ENCODE measurements around the gene TEX11. TPM values are rescaled to one million over a fixed set of nuclear protein-coding genes. Genes with fewer than 3 reads are reported as not detected.

TEX11 gene
- total and polyA plus RNA-seq, 2 experiments from 2014 or later, result not detected

GRCh38 chrX:70774223-70774622 lies 134.3 kb downstream of the TEX11 start:
- Histone ChIP-seq H3K9me3 (ENCODE audit: low read depth) (no peaks in the 10 kb centered on the region), H3K4me3 (no peak overlapping the region), H3F3A (ENCODE audit: insufficient read depth) (no peaks in the 10 kb centered on the region), H3K9ac (no peak overlapping the region), H3K4me2 (ENCODE audit: unreplicated experiment) (no peak overlapping the region), H2AFZ (no peak overlapping the region), H4K20me1 (ENCODE audit: insufficient read depth) (no peaks in the 10 kb centered on the region), H3K27ac (no peak overlapping the region), H3K79me2 (ENCODE audit: insufficient read depth) (no peaks in the 10 kb centered on the region), H3K27me3 (replicated peaks; ENCODE audit: insufficient read depth) (no peaks in the 10 kb centered on the region), H3K4me1 (ENCODE audit: insufficient read depth) (no peaks in the 10 kb centered on the region), H3K9me2 (ENCODE audit: insufficient read depth) (no peaks in the 10 kb centered on the region), H3K36me3 (ENCODE audit: low read depth) (no peaks in the 10 kb centered on the region)
- in situ Hi-C loops (cut with MboI), result loop anchor here (25.0 kb wide), 2 partner anchors 188 to 413 kb away; no protein-coding TSS in a partner anchor
- no peak for DNase-seq
- WGBS, 2 experiments (ENCODE audit: low coverage in 1 of 2, low lambda C conversion rate in 2 of 2, missing lambda C conversion rate in 2 of 2), result 0 to 2% methylated on average over 2 of the region's 2 CpGs
- TF ChIP-seq EZH2 (IDR thresholded peaks at IDR 0.05; ENCODE audit: insufficient read depth, poor library complexity, severe bottlenecking) (no peak), EZH2phosphoT487 (IDR thresholded peaks at IDR 0.05; ENCODE audit: insufficient read depth, low read depth) (no peak)

GRCh38 chrX:70769659-70770227 lies 138.8 kb downstream of the TEX11 start:
- no peak overlapping the region for H3K4me3 ChIP-seq
- no peak overlapping the region for H3K9ac ChIP-seq
- no peaks in the 10 kb centered on the region for H3K9me2 ChIP-seq (ENCODE audit: insufficient read depth)
- DNase-seq, result peak; percentile 15
- no peaks in the 10 kb centered on the region for H3F3A ChIP-seq (ENCODE audit: insufficient read depth)
- TF ChIP-seq EZH2 (IDR thresholded peaks at IDR 0.05; ENCODE audit: insufficient read depth, poor library complexity, severe bottlenecking) (no peak), EZH2phosphoT487 (IDR thresholded peaks at IDR 0.05; ENCODE audit: insufficient read depth, low read depth) (no peak)
- no peaks in the 10 kb centered on the region for H4K20me1 ChIP-seq (ENCODE audit: insufficient read depth)
- H3K4me2 ChIP-seq (ENCODE audit: unreplicated experiment), result no peak overlapping the region
- no peaks in the 10 kb centered on the region for H3K9me3 ChIP-seq (ENCODE audit: low read depth)
- no peaks in the 10 kb centered on the region for H3K27me3 ChIP-seq (replicated peaks; ENCODE audit: insufficient read depth)
- no peaks in the 10 kb centered on the region for H3K36me3 ChIP-seq (ENCODE audit: low read depth)
- H2AFZ ChIP-seq, result no peak overlapping the region
- 9 to 14% methylated on average over 3 of the region's 3 CpGs for WGBS, 2 experiments (ENCODE audit: low coverage in 1 of 2, low lambda C conversion rate in 2 of 2, missing lambda C conversion rate in 2 of 2)
- H3K27ac ChIP-seq, result no peak overlapping the region
- H3K4me1 ChIP-seq (ENCODE audit: insufficient read depth), result no peaks in the 10 kb centered on the region
- in situ Hi-C loops (cut with MboI), result loop anchor here (25.0 kb wide), 2 partner anchors 193 to 418 kb away; no protein-coding TSS in a partner anchor
- no peaks in the 10 kb centered on the region for H3K79me2 ChIP-seq (ENCODE audit: insufficient read depth)

DNA sequence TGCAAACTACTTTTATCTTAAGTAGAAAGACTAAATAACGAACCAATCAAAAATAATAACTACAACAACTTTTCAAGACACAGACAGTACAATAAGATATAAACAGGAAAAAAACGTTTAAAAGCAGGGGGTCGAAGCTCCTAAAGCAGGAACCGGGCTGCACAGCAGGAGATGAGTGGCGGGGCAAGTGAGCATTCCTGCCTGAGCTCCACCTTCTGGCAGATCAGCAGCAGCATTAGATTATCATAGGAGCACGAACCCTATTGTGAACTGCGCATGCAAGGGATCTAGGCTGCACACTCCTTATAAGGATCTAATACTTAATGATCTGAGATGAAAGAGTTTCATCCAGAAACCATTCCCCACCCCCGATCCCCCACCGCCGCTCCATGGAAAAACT lies 146.2 kb downstream of the TEX11 start:
- H3K9ac ChIP-seq, result no peak overlapping the region
- no peaks in the 10 kb centered on the region for H3K4me1 ChIP-seq (ENCODE audit: insufficient read depth)
- H3K79me2 ChIP-seq (ENCODE audit: insufficient read depth), result no peaks in the 10 kb centered on the region
- H3K4me3 ChIP-seq, result no peak overlapping the region
- no peaks in the 10 kb centered on the region for H3K36me3 ChIP-seq (ENCODE audit: low read depth)
- TF ChIP-seq EZH2phosphoT487 (IDR thresholded peaks at IDR 0.05; ENCODE audit: insufficient read depth, low read depth) (no peak), EZH2 (IDR thresholded peaks at IDR 0.05; ENCODE audit: insufficient read depth, poor library complexity, severe bottlenecking) (no peak)
- H3K4me2 ChIP-seq (ENCODE audit: unreplicated experiment), result no peak overlapping the region
- H4K20me1 ChIP-seq (ENCODE audit: insufficient read depth), result no peaks in the 10 kb centered on the region
- WGBS, 2 experiments (ENCODE audit: low coverage in 1 of 2, low lambda C conversion rate in 2 of 2, missing lambda C conversion rate in 2 of 2), result 36 to 40% methylated on average over 8 to 10 of the region's 10 CpGs
- no peaks in the 10 kb centered on the region for H3K27me3 ChIP-seq (replicated peaks; ENCODE audit: insufficient read depth)
- no peaks in the 10 kb centered on the region for H3F3A ChIP-seq (ENCODE audit: insufficient read depth)
- no peaks in the 10 kb centered on the region for H3K9me3 ChIP-seq (ENCODE audit: low read depth)
- no peak overlapping the region for H3K27ac ChIP-seq
- H3K9me2 ChIP-seq (ENCODE audit: insufficient read depth), result no peaks in the 10 kb centered on the region
- DNase-seq, result no peak
- no peak overlapping the region for H2AFZ ChIP-seq
- in situ Hi-C loops (cut with MboI), result loop anchor here (25.0 kb wide), 2 partner anchors 200 to 425 kb away; no protein-coding TSS in a partner anchor

DNA sequence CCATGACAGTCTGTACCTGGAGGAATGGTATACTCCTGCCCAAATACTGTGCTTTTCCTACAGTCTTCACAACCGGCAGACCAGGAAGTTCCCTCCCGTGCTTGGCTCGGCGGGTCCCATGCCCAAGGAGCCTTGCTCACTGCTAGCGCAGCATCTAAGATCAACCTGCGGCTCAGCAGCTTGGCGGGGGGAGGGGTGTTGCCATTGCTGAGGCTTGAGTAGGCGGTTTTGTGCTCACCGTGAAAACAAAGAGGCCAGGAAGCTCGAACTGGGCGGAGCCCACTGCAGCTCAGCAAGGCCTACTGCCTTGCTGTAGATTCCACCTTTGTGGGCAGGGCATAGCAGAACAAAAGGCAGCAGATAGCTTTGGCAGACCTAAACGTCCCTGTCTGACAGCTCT lies 152.7 kb downstream of the TEX11 start:
- Histone ChIP-seq H3K27me3 (replicated peaks; ENCODE audit: insufficient read depth) (no peaks in the 10 kb centered on the region), H3K4me1 (ENCODE audit: insufficient read depth) (no peaks in the 10 kb centered on the region), H3K36me3 (ENCODE audit: low read depth) (no peaks in the 10 kb centered on the region), H2AFZ (no peak overlapping the region), H3K9me2 (ENCODE audit: insufficient read depth) (no peaks in the 10 kb centered on the region), H3K9ac (no peak overlapping the region), H3F3A (ENCODE audit: insufficient read depth) (no peaks in the 10 kb centered on the region), H3K9me3 (ENCODE audit: low read depth) (no peaks in the 10 kb centered on the region), H4K20me1 (ENCODE audit: insufficient read depth) (no peaks in the 10 kb centered on the region), H3K79me2 (ENCODE audit: insufficient read depth) (no peaks in the 10 kb centered on the region), H3K4me3 (no peak overlapping the region), H3K27ac (no peak overlapping the region), H3K4me2 (ENCODE audit: unreplicated experiment) (no peak overlapping the region)
- TF ChIP-seq EZH2 (IDR thresholded peaks at IDR 0.05; ENCODE audit: insufficient read depth, poor library complexity, severe bottlenecking) (no peak), EZH2phosphoT487 (IDR thresholded peaks at IDR 0.05; ENCODE audit: insufficient read depth, low read depth) (no peak)
- 50 to 64% methylated on average over 3 to 9 of the region's 12 CpGs for WGBS, 2 experiments (ENCODE audit: low coverage in 1 of 2, low lambda C conversion rate in 2 of 2, missing lambda C conversion rate in 2 of 2)
- no peak for DNase-seq
- in situ Hi-C loops (cut with MboI), result loop anchor here (25.0 kb wide), 2 partner anchors 206 to 431 kb away; no protein-coding TSS in a partner anchor

Measured in GM23248 (cell line).